ENCODE results near the gene NPTXR.

DNA sequence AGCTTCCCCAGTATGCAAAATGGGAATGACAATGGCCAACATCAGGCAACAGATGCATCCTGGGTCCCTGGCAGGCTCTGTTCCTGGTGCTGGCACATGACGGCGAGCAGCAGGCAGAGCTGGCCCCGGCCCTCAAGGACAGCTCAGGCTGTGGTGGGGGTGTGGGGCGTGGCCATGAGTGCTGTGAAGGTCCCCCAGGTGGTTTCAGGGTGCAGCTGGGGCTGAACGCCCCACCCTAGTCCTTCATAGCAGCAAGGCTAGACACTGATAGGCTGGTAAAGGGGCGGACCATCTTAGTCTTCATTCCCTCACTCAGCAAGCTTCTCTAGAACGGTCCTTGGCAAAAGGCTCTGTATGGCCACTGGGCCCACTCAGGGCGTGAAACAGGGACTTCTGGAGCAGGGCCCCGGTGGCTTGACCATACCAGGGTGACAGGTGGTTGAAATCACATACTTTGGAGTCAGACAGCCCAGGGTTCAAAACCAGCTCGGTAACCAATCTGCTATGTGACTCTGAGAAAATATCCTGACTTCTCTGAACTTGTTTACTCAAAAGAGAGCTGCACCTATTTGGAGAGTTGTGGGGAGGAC is 15.1 kb downstream of the NPTXR start:
- TF ChIP-seq, protein P1, sequence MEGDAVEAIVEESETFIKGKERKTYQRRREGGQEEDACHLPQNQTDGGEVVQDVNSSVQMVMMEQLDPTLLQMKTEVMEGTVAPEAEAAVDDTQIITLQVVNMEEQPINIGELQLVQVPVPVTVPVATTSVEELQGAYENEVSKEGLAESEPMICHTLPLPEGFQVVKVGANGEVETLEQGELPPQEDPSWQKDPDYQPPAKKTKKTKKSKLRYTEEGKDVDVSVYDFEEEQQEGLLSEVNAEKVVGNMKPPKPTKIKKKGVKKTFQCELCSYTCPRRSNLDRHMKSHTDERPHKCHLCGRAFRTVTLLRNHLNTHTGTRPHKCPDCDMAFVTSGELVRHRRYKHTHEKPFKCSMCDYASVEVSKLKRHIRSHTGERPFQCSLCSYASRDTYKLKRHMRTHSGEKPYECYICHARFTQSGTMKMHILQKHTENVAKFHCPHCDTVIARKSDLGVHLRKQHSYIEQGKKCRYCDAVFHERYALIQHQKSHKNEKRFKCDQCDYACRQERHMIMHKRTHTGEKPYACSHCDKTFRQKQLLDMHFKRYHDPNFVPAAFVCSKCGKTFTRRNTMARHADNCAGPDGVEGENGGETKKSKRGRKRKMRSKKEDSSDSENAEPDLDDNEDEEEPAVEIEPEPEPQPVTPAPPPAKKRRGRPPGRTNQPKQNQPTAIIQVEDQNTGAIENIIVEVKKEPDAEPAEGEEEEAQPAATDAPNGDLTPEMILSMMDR (conservative IDR thresholded peaks at IDR 0.05 in 1 of 2, IDR thresholded peaks at IDR 0.05 in 1 of 2; ENCODE audit: low read depth in 1 of 2, low read length in 2 of 2), result no peak
- no peak for TF ChIP-seq EZH2 (IDR thresholded peaks at IDR 0.05; ENCODE audit: low read length, missing control alignments)
